Endothelial cell of umbilical vein (primary cell): Measurements from ENCODE around the gene SYT7. TPM values are rescaled to one million over a fixed set of nuclear protein-coding genes. Genes with fewer than 3 reads are reported as not detected.
A peak's percentile ranks its signal among the peaks of the same experiment; 100 is the strongest.

Experiments used
- BruUV-seq: library from RNA; stranded (reverse); fragments of 400-500 nt; replicated peaks from 2 replicates; lab custom pipeline; 2021; lab: Mats Ljungman, UMichigan
- CTCF ChIA-PET: fragments of 300-600, 350-600 bp; sonication (Branson Sonifier 250); formaldehyde crosslinking; loops from one replicate; lab custom pipeline; 2021; ENCODE audit warnings: antibody characterized with exemption, inconsistent platforms; lab: Charles Lee
- POLR2A ChIA-PET: fragments of 300-600, 350-600 bp; sonication (Branson Sonifier 250); formaldehyde crosslinking; loops from one replicate; lab custom pipeline; 2021; ENCODE audit warnings: antibody characterized with exemption, inconsistent platforms; lab: Charles Lee
- DNase-seq: peaks from one replicate; pipeline ENCODE4 v3.0.0-alpha.2; 2011; ENCODE audit warnings: low read depth, low spot score
- FAIRE-seq: peaks from 2 replicates; lab custom pipeline; 2011; peaks lifted over from hg19 to GRCh38; lab: Jason Lieb, UNC
- H2AFZ ChIP-seq: 2 replicates; pipeline ENCODE4 v1.6.0; 2012; ENCODE audit warnings: low read depth, low read length, control low read depth, inconsistent platforms
- H3K27ac ChIP-seq: 2 replicates; pipeline ENCODE4 v1.5.1; 2011; ENCODE audit warnings: low read depth, mild to moderate bottlenecking, control low read depth, low read length, moderate library complexity; ENCODE audit not compliant: insufficient read depth
- H3K27me3 ChIP-seq, 2 experiments: 2 replicates each; pipeline versions ENCODE4 v1.6.0 to v1.6.1; 2011; ENCODE audit warnings: low read length in 2 of 2, mixed read lengths in 1 of 2; ENCODE audit not compliant: control insufficient read depth in 2 of 2, insufficient read depth in 2 of 2
- H3K36me3 ChIP-seq, 2 experiments: 2 replicates in 1 of 2; 3 replicates in 1 of 2; pipeline ENCODE4 v1.5.1; 2011; ENCODE audit warnings: low read length in 2 of 2, mild to moderate bottlenecking in 1 of 2, moderate library complexity in 1 of 2; ENCODE audit not compliant: control insufficient read depth in 2 of 2, insufficient read depth in 2 of 2; ENCODE audit errors: extremely low read depth in 1 of 2
- H3K4me1 ChIP-seq: 3 replicates; pipeline ENCODE4 v1.5.1; 2011; ENCODE audit warnings: mild to moderate bottlenecking, low read length; ENCODE audit not compliant: control insufficient read depth, insufficient read depth; ENCODE audit errors: extremely low read depth
- H3K4me2 ChIP-seq: 2 replicates; pipeline ENCODE4 v1.6.1; 2011; ENCODE audit warnings: low read length, control low read depth, mixed read lengths; ENCODE audit not compliant: insufficient read depth
- H3K4me3 ChIP-seq, 3 experiments: fragments of 200-600 bp in 1 of 3; sonication (generic), shearing (Covaris generic) in 1 of 3; replicated peaks in 1 of 3; 2 replicates each; pipeline ENCODE4 v1.5.1; 2011 to 2016; ENCODE audit warnings: control low read depth in 3 of 3, low read length in 3 of 3, mild to moderate bottlenecking in 2 of 3, inconsistent platforms in 1 of 3, low read depth in 1 of 3, moderate library complexity in 1 of 3; ENCODE audit not compliant: insufficient read depth in 1 of 3
- H3K79me2 ChIP-seq: 2 replicates; pipeline ENCODE4 v1.6.0; 2012; ENCODE audit warnings: low read length, inconsistent platforms; ENCODE audit not compliant: control insufficient read depth, insufficient read depth
- H3K9ac ChIP-seq: replicated peaks from 2 replicates; pipeline ENCODE3; 2011; ENCODE audit warnings: low read length, control low read depth; ENCODE audit not compliant: insufficient read depth; ENCODE audit errors: extremely low read depth
- H3K9me1 ChIP-seq: replicated peaks from 3 replicates; pipeline ENCODE4 v1.6.0; 2011; ENCODE audit warnings: mild to moderate bottlenecking, low read length; ENCODE audit not compliant: control insufficient read depth, insufficient read depth; ENCODE audit errors: extremely low read depth
- H3K9me3 ChIP-seq: replicated peaks from 2 replicates; pipeline ENCODE4 v1.5.1; 2012; ENCODE audit warnings: low read length, inconsistent platforms; ENCODE audit not compliant: control insufficient read depth, insufficient read depth
- H4K20me1 ChIP-seq: replicated peaks from 2 replicates; pipeline ENCODE3; 2011; ENCODE audit warnings: mild to moderate bottlenecking, low read length; ENCODE audit not compliant: control insufficient read depth, insufficient read depth; ENCODE audit errors: extremely low read depth
- EZH2 ChIP-seq: IDR thresholded peaks from 2 replicates; pipeline ENCODE4 v1.6.1; 2012; ENCODE audit warnings: borderline replicate concordance, low read depth, mild to moderate bottlenecking, moderate library complexity, low read length, inconsistent platforms; ENCODE audit not compliant: severe bottlenecking
- FOS ChIP-seq: IDR thresholded peaks from 2 replicates; pipeline ENCODE4 v1.6.1; 2011; ENCODE audit warnings: mild to moderate bottlenecking, low read length, moderate library complexity, borderline replicate concordance; ENCODE audit not compliant: insufficient read depth
- GATA2 ChIP-seq: IDR thresholded peaks from 2 replicates; pipeline ENCODE4 v1.7.0; 2011; ENCODE audit warnings: low read depth, mild to moderate bottlenecking, moderate library complexity, mixed read lengths, low read length; ENCODE audit not compliant: insufficient read length, insufficient read depth
- JUN ChIP-seq: IDR thresholded peaks from 2 replicates; pipeline ENCODE4 v1.6.1; 2011; ENCODE audit warnings: borderline replicate concordance, low read depth; ENCODE audit not compliant: insufficient read length, insufficient read depth
- POLR2AphosphoS5 ChIP-seq: IDR thresholded peaks from 2 replicates; pipeline ENCODE4 v1.6.1; 2012; ENCODE audit warnings: low read depth, mild to moderate bottlenecking, control low read depth, low read length, moderate library complexity; ENCODE audit not compliant: insufficient read depth
- dilution Hi-C: fragments of 300-500 bp; cut with MboI; formaldehyde crosslinking; loops from one replicate; pipeline ENCODE4 v1.15.0; 2019; ENCODE audit warnings: low sequenced_read_pairs; ENCODE audit not compliant: extremely low pct_ligation_motif_present
- intact Hi-C: fragments of 100-400 bp; cut with micrococcal nuclease; formaldehyde crosslinking; loops from one replicate; pipeline ENCODE4 v1.10.0; 2022
- polyA plus RNA-seq, 4 experiments: library from polyadenylated mRNA; depleted of rRNA in 3 of 4; stranded (reverse) in 3 of 4; unstranded in 1 of 4; fragments of >200 nt; gene quantifications; 2 replicates each; pipeline versions ENCODE4 v1.2.1 to v1.2.3, GENCODE V29; 2011 to 2012; ENCODE audit warnings: missing spikeins in 1 of 4
- total RNA-seq: library from RNA; stranded (reverse); gene quantifications from 2 replicates; pipeline ENCODE4 v1.2.3, GENCODE V29; 2021
- TF ChIP-seq, protein P1 (sequence below), 2 donors: IDR thresholded peaks; 1 replicate in 1 of 2; 2 replicates in 1 of 2; pipeline ENCODE4 v1.5.1; 2011; ENCODE audit warnings: low read length in 2 of 2, mild to moderate bottlenecking in 2 of 2, moderate library complexity in 2 of 2, control low read depth in 1 of 2, inconsistent platforms in 1 of 2, low read depth in 1 of 2; ENCODE audit not compliant: insufficient read depth in 1 of 2; ENCODE audit errors: extremely low read depth in 1 of 2
- TF ChIP-seq, protein P2 (sequence below): IDR thresholded peaks from 2 replicates; pipeline ENCODE4 v1.6.1; 2011; ENCODE audit not compliant: insufficient read depth, insufficient read length

Gene SYT7
- total and polyA plus RNA-seq, 2 donors (not counting 3 experiments of a cell fraction or from before 2014, with no cell fraction given) = 0.08 to 0.55 TPM

DNA sequence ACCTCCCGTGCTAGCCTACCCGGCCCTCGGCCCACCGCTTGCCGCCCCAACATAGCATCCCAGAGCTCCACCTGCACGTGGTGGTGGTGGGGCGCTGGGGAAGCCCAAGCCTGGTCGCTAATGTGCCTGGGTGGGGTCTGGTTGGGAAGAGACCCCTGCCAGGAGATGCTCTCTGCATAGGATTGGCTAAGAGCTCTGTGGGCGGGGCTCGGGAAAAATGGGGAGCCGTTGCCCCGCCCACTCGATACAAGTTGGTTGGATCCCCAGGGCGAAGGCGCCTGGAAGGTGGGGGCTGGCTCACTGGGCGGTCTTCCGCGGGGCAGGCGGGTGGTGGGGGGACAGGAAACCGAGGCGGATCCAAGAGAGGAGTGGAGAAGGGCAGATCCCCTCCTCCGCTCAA, 64.7 kb downstream of the SYT7 start:
- no peaks in the 10 kb centered on the region for H3K9me3 ChIP-seq
- DNase-seq (no peak), FAIRE-seq (no peak)
- H3K36me3 ChIP-seq = no peaks in the 10 kb centered on the region
- ChIA-PET POLR2A (interaction anchor here (1.0 kb wide), 1 partner anchor 70 kb away, joined by 3 read pairs; no protein-coding TSS in a partner anchor), CTCF (interaction anchor here (0.7 to 9.0 kb wide), 45 partner anchors 8 to 329 kb away, joined by 3 to 229 read pairs (median 6); partner anchors contain the start of genes CPSF7, LRRC10B, SDHAF2 and SYT7)
- dilution Hi-C loops (no loop called here), intact Hi-C loops (no loop called here)
- no peak overlapping the region for H3K9ac ChIP-seq
- no peaks in the 10 kb centered on the region for H3K79me2 ChIP-seq
- no peak overlapping the region for H3K4me3 ChIP-seq
- no peaks in the 10 kb centered on the region for H3K9me1 ChIP-seq
- H3K4me1 ChIP-seq = peaks cover 4% of the 10 kb centered on the region
- TF ChIP-seq GATA2 (no peak), EZH2 (no peak), JUN (no peak), FOS (no peak), POLR2AphosphoS5 (no peak)
- TF ChIP-seq, protein P1, sequence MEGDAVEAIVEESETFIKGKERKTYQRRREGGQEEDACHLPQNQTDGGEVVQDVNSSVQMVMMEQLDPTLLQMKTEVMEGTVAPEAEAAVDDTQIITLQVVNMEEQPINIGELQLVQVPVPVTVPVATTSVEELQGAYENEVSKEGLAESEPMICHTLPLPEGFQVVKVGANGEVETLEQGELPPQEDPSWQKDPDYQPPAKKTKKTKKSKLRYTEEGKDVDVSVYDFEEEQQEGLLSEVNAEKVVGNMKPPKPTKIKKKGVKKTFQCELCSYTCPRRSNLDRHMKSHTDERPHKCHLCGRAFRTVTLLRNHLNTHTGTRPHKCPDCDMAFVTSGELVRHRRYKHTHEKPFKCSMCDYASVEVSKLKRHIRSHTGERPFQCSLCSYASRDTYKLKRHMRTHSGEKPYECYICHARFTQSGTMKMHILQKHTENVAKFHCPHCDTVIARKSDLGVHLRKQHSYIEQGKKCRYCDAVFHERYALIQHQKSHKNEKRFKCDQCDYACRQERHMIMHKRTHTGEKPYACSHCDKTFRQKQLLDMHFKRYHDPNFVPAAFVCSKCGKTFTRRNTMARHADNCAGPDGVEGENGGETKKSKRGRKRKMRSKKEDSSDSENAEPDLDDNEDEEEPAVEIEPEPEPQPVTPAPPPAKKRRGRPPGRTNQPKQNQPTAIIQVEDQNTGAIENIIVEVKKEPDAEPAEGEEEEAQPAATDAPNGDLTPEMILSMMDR (IDR thresholded peaks at IDR 0.05; ENCODE audit: extremely low read depth in 1 of 2, insufficient read depth in 1 of 2, low read depth in 1 of 2, low read length in 2 of 2) = no peak
- TF ChIP-seq, protein P2, sequence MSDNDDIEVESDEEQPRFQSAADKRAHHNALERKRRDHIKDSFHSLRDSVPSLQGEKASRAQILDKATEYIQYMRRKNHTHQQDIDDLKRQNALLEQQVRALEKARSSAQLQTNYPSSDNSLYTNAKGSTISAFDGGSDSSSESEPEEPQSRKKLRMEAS = no peak
- H3K27ac ChIP-seq = no peak overlapping the region
- no TSS peak for BruUV-seq
- H3K27me3 ChIP-seq = peaks cover 1 to 2% of the 10 kb centered on the region in 2 experiments
- H3K4me2 ChIP-seq = no peak overlapping the region
- H4K20me1 ChIP-seq = no peaks in the 10 kb centered on the region
- peak overlapping the region; percentile 72 for H2AFZ ChIP-seq
